DOHH2 (cell line): ENCODE measurements around the gene HPCA.
"Not testable (repeated sequence)": the region's sequence is repeated elsewhere in the genome, so short reads cannot be mapped to it uniquely, and the experiment has no call there.

Source experiments
- H3F3A ChIP-seq: fragments of 200-600 bp; sonication (generic), shearing (Covaris generic); 2 replicates; pipeline ENCODE4 v1.6.0; 2016; ENCODE audit warnings: antibody characterized with exemption, mild to moderate bottlenecking; ENCODE audit not compliant: control insufficient read depth, insufficient read depth
- H3K27ac ChIP-seq: fragments of 200-600 bp; sonication (generic); 2 replicates; pipeline ENCODE4 v1.5.1; 2014; ENCODE audit warnings: low read depth, mild to moderate bottlenecking, low read length, moderate library complexity
- H3K27me3 ChIP-seq: fragments of 200-600 bp; sonication (generic); 2 replicates; pipeline ENCODE4 v1.6.1; 2014; ENCODE audit warnings: mild to moderate bottlenecking, low read length, mixed read lengths; ENCODE audit not compliant: control insufficient read depth
- H3K36me3 ChIP-seq: fragments of 200-600 bp; sonication (generic); 2 replicates; pipeline ENCODE4 v1.6.1; 2014; ENCODE audit warnings: mild to moderate bottlenecking, low read length, moderate library complexity, mixed read lengths; ENCODE audit not compliant: control insufficient read depth
- H3K4me1 ChIP-seq: fragments of 200-600 bp; sonication (generic); 2 replicates; pipeline ENCODE4 v1.6.1; 2014; ENCODE audit warnings: mild to moderate bottlenecking, low read length, mixed read lengths; ENCODE audit not compliant: control insufficient read depth
- H3K4me2 ChIP-seq: fragments of 200-600 bp; sonication (generic); 2 replicates; pipeline ENCODE4 v1.6.0; 2014; ENCODE audit warnings: mild to moderate bottlenecking, low read length, moderate library complexity
- H3K4me3 ChIP-seq: fragments of 200-600 bp; sonication (generic); 2 replicates; pipeline ENCODE4 v1.5.1; 2014; ENCODE audit warnings: mild to moderate bottlenecking, low read length, mixed read lengths
- H3K79me2 ChIP-seq: fragments of 200-600 bp; sonication (generic); 2 replicates; pipeline ENCODE4 v1.6.1; 2014; ENCODE audit warnings: mild to moderate bottlenecking, low read length, mixed read lengths; ENCODE audit not compliant: control insufficient read depth
- H3K9me2 ChIP-seq: fragments of 200-600 bp; sonication (generic); replicated peaks from 2 replicates; pipeline ENCODE4 v1.6.1; 2014; ENCODE audit warnings: mild to moderate bottlenecking, low read length, mixed read lengths; ENCODE audit not compliant: control insufficient read depth
- H3K9me3 ChIP-seq: fragments of 200-600 bp; sonication (generic); 2 replicates; pipeline ENCODE4 v1.6.1; 2014; ENCODE audit warnings: antibody characterized with exemption, low read length, mixed read lengths; ENCODE audit not compliant: control insufficient read depth, insufficient read depth
- H4K20me1 ChIP-seq: fragments of 200-600 bp; sonication (generic); 2 replicates; pipeline ENCODE4 v1.6.0; 2014; ENCODE audit warnings: low read depth, mild to moderate bottlenecking, antibody characterized with exemption, low read length, moderate library complexity; ENCODE audit not compliant: control insufficient read depth, insufficient read depth
- EZH2phosphoT487 ChIP-seq: fragments of 200-600 bp; sonication (generic); IDR thresholded peaks from 2 replicates; pipeline ENCODE4 v1.6.1; 2017; ENCODE audit warnings: borderline replicate concordance, mild to moderate bottlenecking, antibody characterized with exemption, low read length, moderate library complexity, mixed read lengths
- TF ChIP-seq, protein P1 (sequence below): fragments of 200-600 bp; sonication (generic); IDR thresholded peaks from one replicate; pipeline ENCODE4 v1.5.1; 2014; ENCODE audit warnings: antibody characterized with exemption, mild to moderate bottlenecking, low read depth, low read length; ENCODE audit not compliant: poor library complexity, severe bottlenecking

HPCA gene

DNA sequence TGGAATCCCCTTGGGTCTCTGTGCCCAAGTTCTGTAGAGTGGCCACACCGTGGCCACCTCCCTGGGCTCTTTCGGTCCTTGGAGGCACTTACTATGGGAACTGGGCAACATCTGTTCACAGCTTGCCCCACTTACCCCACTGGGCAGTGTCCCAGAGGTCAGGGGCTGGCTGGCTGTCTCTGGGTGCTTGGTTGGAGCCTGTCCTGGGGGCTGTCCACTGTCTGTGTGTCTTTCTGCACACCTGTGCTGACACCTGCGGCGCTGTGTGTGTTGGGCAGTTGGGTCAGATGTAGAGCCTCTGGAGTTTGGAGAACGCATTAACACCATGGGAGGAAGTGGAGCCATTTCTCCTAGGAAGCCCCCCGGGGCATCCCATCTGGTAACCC, 16.2 kb downstream of the HPCA start:
- H3K4me3 ChIP-seq = no peak overlapping the region
- H3K27ac ChIP-seq = no peak overlapping the region
- no peaks in the 10 kb centered on the region for H4K20me1 ChIP-seq
- H3K4me1 ChIP-seq = peaks cover 8% of the 10 kb centered on the region
- H3K27me3 ChIP-seq = peaks cover 55% of the 10 kb centered on the region
- H3K9me2 ChIP-seq = no peaks in the 10 kb centered on the region
- no peak for TF ChIP-seq EZH2phosphoT487
- TF ChIP-seq, protein P1, sequence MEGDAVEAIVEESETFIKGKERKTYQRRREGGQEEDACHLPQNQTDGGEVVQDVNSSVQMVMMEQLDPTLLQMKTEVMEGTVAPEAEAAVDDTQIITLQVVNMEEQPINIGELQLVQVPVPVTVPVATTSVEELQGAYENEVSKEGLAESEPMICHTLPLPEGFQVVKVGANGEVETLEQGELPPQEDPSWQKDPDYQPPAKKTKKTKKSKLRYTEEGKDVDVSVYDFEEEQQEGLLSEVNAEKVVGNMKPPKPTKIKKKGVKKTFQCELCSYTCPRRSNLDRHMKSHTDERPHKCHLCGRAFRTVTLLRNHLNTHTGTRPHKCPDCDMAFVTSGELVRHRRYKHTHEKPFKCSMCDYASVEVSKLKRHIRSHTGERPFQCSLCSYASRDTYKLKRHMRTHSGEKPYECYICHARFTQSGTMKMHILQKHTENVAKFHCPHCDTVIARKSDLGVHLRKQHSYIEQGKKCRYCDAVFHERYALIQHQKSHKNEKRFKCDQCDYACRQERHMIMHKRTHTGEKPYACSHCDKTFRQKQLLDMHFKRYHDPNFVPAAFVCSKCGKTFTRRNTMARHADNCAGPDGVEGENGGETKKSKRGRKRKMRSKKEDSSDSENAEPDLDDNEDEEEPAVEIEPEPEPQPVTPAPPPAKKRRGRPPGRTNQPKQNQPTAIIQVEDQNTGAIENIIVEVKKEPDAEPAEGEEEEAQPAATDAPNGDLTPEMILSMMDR = no peak
- H3F3A ChIP-seq = no peaks in the 10 kb centered on the region
- H3K79me2 ChIP-seq = no peaks in the 10 kb centered on the region
- no peaks in the 10 kb centered on the region for H3K9me3 ChIP-seq
- no peaks in the 10 kb centered on the region for H3K36me3 ChIP-seq
- no peak overlapping the region for H3K4me2 ChIP-seq

DNA sequence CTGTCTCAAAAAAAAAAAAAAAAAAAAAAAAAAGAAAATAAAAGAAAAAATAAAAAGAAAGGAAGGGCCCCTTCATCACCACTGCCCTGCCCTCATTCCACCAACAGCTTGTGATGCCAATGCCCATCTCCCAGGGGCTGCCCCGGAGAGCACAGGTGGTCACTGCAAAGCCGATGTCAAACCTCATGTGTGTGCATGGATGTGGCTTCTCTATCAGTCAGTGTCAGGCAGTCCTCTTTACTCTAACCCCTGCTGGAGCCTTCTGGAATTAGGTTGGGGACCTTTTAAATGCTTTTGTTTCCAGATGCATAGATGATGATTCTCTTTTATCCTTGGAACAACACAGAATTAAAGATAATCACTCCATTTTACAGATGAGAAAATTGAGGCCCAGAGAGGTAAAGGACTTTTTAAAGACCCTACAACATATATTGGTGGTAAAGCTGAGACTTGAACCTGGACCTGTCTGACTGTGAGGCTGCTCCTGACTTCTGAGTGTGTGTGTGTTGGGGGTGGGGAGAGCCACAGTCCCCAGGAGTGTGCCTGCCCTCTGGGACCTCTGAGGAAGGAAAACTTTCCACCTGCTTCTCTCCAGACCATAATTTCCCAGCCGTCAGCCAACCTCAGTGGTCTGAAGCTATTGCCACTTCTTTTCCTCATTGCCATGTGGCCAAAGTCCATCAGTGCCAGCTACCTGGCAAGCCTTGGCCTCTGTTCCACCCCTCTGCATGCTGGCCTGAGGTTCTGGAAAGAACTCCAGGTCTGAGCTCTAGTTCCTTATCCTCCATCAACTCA, 17.9 kb downstream of the HPCA start:
- Histone ChIP-seq H3K36me3 (no peaks in the 10 kb centered on the region), H3K4me2 (no peak overlapping the region), H3F3A (no peaks in the 10 kb centered on the region), H4K20me1 (no peaks in the 10 kb centered on the region), H3K4me1 (peaks cover 8% of the 10 kb centered on the region), H3K79me2 (no peaks in the 10 kb centered on the region), H3K4me3 (no peak overlapping the region), H3K27me3 (peaks cover 44% of the 10 kb centered on the region), H3K9me2 (no peaks in the 10 kb centered on the region), H3K27ac (no peak overlapping the region), H3K9me3 (no peaks in the 10 kb centered on the region)
- TF ChIP-seq, protein P1 = no peak
- no peak for TF ChIP-seq EZH2phosphoT487

DNA sequence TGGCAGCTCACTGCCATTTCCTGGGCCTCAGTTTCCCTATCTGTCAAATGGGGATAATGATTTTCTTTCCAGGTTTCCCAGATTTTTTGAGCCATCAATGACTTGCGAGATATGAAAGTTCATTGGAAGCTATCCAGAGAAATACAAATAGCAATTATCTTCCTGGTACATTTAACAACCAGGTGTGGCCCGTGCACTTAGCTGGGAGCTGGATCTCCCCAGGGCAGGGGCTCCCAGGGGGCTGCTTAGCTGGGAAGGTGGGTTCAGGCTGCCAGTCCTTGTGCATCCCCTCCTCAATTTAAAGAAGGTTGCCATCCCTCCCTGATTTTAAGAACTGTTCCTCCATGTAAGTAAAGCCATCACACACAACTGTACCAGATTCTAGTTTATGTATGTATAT, 18.5 kb downstream of the HPCA start:
- TF ChIP-seq EZH2phosphoT487 = no peak
- TF ChIP-seq, protein P1 = no peak
- H3K27me3 ChIP-seq = peaks cover 39% of the 10 kb centered on the region
- no peak overlapping the region for H3K4me3 ChIP-seq
- H4K20me1 ChIP-seq = no peaks in the 10 kb centered on the region
- no peaks in the 10 kb centered on the region for H3F3A ChIP-seq
- no peaks in the 10 kb centered on the region for H3K79me2 ChIP-seq
- no peaks in the 10 kb centered on the region for H3K36me3 ChIP-seq
- peaks cover 8% of the 10 kb centered on the region for H3K4me1 ChIP-seq
- H3K9me2 ChIP-seq = no peaks in the 10 kb centered on the region
- H3K4me2 ChIP-seq = no peak overlapping the region
- no peaks in the 10 kb centered on the region for H3K9me3 ChIP-seq
- H3K27ac ChIP-seq = no peak overlapping the region

DNA sequence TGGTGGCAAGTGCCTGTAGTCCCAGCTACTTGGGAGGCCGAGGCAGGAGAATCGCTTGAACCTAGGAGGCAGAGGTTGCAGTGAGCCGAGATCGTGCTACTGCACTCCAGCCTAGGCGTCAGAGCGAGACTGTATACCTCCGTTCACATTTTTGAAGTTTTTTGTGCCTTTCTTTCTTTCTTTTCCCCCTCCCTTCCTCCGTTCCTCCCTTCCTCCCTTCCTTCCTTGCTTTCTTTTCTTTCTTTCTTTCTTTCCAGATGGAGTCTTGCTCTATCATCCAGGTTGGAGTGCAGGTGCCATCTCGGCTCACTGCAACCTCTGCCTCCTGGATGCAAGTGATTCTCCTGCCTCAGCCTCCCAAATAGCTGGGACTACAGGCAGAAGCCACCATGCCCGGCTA, 19.3 kb downstream of the HPCA start:
- not testable (repeated sequence) for H4K20me1 ChIP-seq

More for the DNA sequence above, 19.3 kb downstream of the HPCA start:
- H3K4me3 ChIP-seq, H3K27ac ChIP-seq, H3K9me3 ChIP-seq, H3K4me2 ChIP-seq, H3K9me2 ChIP-seq, H3K36me3 ChIP-seq, H3F3A ChIP-seq, H3K79me2 ChIP-seq, H3K4me1 ChIP-seq: not testable (repeated sequence)
- peaks cover 35% of the 10 kb centered on the region for H3K27me3 ChIP-seq
